Glutamatergic neuron (in vitro differentiated cells): ENCODE results near the gene CLEC16A. TPM values are rescaled to one million over a fixed set of nuclear protein-coding genes. Genes with fewer than 3 reads are reported as not detected.

Experiments
- DNase-seq: peaks from one replicate; pipeline ENCODE4 v3.0.0; 2022
- H3K27ac Mint-ChIP-seq: one replicate; pipeline ENCODE4 v1.8.0; 2020; ENCODE audit warnings: mild to moderate bottlenecking, mixed read lengths, inconsistent platforms; ENCODE audit not compliant: unreplicated experiment
- H3K27me3 Mint-ChIP-seq: one replicate; pipeline ENCODE4 v1.8.0; 2020; ENCODE audit warnings: mild to moderate bottlenecking, moderate library complexity, mixed read lengths, inconsistent platforms; ENCODE audit not compliant: unreplicated experiment
- H3K36me3 Mint-ChIP-seq: one replicate; pipeline ENCODE4 v1.8.0; 2020; ENCODE audit warnings: mild to moderate bottlenecking, mixed read lengths, inconsistent platforms; ENCODE audit not compliant: unreplicated experiment
- H3K4me1 Mint-ChIP-seq: one replicate; pipeline ENCODE4 v1.8.0; 2020; ENCODE audit warnings: mild to moderate bottlenecking, low read depth, mixed read lengths, inconsistent platforms; ENCODE audit not compliant: unreplicated experiment
- H3K4me3 Mint-ChIP-seq: one replicate; pipeline ENCODE4 v1.8.0; 2020; ENCODE audit warnings: mild to moderate bottlenecking, mixed read lengths, inconsistent platforms; ENCODE audit not compliant: unreplicated experiment
- H3K9me3 Mint-ChIP-seq: one replicate; pipeline ENCODE4 v1.8.0; 2020; ENCODE audit warnings: mild to moderate bottlenecking, moderate library complexity, mixed read lengths, inconsistent platforms; ENCODE audit not compliant: unreplicated experiment
- total RNA-seq: library from RNA; stranded (reverse); fragmentation: NEBNext Ultra II Directional; extraction: Animal tissue kit (Norgen Biotek cat#: 25700); gene quantifications from one replicate; pipeline ENCODE4 v1.2.1, GENCODE V29; 2021; ENCODE audit not compliant: unreplicated experiment
- TF ChIP-seq, protein P1 (sequence below): fragments of 200-600 bp; sonication (generic); IDR thresholded peaks from one replicate; pipeline ENCODE4 v1.5.0; 2021; ENCODE audit not compliant: partially characterized antibody, unreplicated experiment

CLEC16A gene
- total RNA-seq, 1 donor from 2014 or later = 43.0 TPM

DNA sequence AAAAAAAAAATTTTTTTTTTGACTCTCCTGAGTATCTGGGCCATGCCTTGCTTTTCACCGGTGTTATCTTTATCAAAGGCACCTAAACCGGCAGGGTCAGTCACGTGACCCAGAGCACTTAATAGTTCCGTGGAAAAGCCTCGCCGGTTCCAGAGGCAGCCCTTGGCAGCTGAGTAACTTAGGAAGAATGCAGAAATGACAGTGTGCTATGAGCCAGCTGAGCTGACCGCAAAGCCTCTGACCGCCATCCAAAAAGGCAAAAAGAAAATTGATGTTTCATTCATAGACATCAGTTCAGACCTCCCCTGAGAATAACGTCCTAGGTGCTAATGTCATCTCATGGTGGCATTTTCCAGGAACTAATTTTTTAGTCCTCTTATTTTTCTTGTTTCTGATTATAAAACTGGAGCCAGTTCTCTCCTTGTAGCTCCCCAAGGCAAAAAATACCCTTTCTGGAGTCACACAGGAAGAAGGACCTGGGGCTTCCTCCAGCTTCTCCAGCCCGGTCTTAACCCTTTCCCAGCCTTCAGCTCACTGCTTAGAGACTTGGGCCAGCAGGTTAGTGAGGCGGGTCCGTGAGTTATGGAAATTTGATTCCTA, 189.1 kb downstream of the CLEC16A start:
- H3K9me3 Mint-ChIP-seq = peaks cover 3% of the 10 kb centered on the region
- TF ChIP-seq, protein P1, sequence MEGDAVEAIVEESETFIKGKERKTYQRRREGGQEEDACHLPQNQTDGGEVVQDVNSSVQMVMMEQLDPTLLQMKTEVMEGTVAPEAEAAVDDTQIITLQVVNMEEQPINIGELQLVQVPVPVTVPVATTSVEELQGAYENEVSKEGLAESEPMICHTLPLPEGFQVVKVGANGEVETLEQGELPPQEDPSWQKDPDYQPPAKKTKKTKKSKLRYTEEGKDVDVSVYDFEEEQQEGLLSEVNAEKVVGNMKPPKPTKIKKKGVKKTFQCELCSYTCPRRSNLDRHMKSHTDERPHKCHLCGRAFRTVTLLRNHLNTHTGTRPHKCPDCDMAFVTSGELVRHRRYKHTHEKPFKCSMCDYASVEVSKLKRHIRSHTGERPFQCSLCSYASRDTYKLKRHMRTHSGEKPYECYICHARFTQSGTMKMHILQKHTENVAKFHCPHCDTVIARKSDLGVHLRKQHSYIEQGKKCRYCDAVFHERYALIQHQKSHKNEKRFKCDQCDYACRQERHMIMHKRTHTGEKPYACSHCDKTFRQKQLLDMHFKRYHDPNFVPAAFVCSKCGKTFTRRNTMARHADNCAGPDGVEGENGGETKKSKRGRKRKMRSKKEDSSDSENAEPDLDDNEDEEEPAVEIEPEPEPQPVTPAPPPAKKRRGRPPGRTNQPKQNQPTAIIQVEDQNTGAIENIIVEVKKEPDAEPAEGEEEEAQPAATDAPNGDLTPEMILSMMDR = no peak
- peaks cover 32% of the 10 kb centered on the region for H3K4me1 Mint-ChIP-seq
- H3K27me3 Mint-ChIP-seq = peaks cover 5% of the 10 kb centered on the region
- H3K36me3 Mint-ChIP-seq = no peaks in the 10 kb centered on the region
- H3K4me3 Mint-ChIP-seq = no peak overlapping the region
- no peak overlapping the region for H3K27ac Mint-ChIP-seq
- no peak for DNase-seq

DNA sequence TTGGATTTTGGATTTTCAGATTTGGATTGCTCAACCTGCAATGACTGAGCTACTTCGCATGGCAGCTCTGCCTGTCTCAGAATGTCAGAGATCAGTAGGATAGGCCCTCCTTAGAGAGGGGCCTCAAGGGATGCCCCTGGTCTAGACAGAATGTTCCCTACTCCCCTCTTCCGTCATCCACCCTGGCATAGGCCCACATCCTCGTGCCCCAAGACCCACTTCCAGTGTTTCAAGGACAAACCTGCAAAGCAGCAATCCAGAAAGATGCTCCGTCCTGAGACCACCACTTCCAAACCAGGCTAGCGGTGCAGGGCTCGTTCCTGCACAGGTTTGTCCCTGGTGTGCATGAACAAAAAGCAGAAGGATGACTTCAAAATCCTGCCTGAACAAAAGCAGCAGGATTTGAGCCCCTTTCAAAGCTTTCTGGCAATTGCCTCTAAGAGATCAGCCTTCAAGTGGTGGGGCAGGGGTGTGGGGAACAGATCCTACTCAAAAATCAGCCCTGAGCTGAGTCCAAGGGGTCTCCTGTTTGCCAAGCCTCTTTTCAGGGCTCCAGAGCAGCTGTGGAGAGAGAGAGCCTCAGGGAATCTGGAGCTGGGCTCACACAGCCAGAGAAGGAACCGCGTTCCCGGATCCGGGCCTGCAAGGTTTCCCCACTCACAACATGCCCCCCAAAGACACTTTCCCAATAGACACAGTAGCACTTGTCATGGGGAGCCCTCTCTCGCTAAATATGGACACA, 190.5 kb downstream of the CLEC16A start:
- no peak overlapping the region for H3K4me3 Mint-ChIP-seq
- no peak for DNase-seq
- no peaks in the 10 kb centered on the region for H3K36me3 Mint-ChIP-seq
- TF ChIP-seq, protein P1 = no peak
- peaks cover 3% of the 10 kb centered on the region for H3K9me3 Mint-ChIP-seq
- H3K27ac Mint-ChIP-seq = no peak overlapping the region
- H3K27me3 Mint-ChIP-seq = peaks cover 5% of the 10 kb centered on the region
- peaks cover 36% of the 10 kb centered on the region for H3K4me1 Mint-ChIP-seq

DNA sequence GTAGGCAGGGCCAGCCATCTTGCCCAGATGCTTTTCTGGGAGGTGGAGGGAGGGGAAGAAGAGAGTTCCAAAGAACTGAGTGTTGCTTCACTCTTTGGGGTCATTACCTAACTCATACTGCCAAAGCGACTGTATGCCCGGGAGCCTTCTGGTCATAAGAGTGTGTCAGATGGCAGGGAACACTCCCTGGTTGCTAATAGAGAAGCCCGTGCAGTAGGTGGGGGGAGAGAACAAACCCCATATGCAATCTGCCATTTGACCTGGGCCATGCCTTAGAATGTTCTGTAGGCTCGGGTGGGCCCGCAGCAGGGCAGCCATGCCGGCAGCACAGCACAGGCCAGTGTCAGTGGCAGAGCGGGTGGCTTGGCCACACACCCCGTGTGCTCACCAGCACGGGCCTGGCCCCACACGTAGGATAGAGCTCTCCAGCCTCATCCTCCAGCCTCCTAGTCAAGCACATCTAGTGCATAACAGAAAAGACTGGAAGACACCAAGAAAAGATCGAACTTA, 191.2 kb downstream of the CLEC16A start:
- H3K27ac Mint-ChIP-seq = no peak overlapping the region
- H3K27me3 Mint-ChIP-seq = peaks cover 5% of the 10 kb centered on the region
- peaks cover 3% of the 10 kb centered on the region for H3K9me3 Mint-ChIP-seq
- TF ChIP-seq, protein P1 = no peak
- no peak for DNase-seq
- no peak overlapping the region for H3K4me3 Mint-ChIP-seq
- no peaks in the 10 kb centered on the region for H3K36me3 Mint-ChIP-seq
- H3K4me1 Mint-ChIP-seq = peaks cover 39% of the 10 kb centered on the region

DNA sequence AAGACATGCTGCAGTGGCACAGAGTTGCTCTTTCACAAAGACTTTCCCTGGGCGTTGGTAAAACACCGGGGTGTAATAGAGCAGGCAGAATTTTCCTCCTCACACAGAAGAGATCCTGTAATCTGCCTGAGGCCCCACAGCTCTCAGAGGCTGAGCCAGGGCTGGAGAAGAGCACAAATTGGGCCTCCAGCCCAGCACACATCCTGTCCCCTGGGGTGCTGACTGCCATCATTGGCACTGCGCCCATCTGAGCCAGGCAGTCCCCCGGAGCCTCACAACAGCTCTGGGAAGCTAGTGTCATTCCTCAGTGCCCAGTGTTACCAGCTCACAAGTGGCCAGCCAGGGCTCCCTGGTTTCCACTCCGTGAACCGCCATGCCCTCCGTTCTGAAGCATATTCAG, 192.2 kb downstream of the CLEC16A start:
- no peak for DNase-seq
- Mint-ChIP-seq H3K9me3 (peaks cover 3% of the 10 kb centered on the region), H3K4me3 (no peak overlapping the region), H3K4me1 (peaks cover 37% of the 10 kb centered on the region), H3K36me3 (no peaks in the 10 kb centered on the region), H3K27ac (no peak overlapping the region), H3K27me3 (peaks cover 5% of the 10 kb centered on the region)
- TF ChIP-seq, protein P1 = no peak
